NCI-H774 (cell line): ENCODE results near the gene OSTM1.

Source experiments
- DNase-seq: peaks from one replicate; lab custom pipeline; 2025; lab: John Stamatoyannopoulos, UW

OSTM1 gene, protein sequence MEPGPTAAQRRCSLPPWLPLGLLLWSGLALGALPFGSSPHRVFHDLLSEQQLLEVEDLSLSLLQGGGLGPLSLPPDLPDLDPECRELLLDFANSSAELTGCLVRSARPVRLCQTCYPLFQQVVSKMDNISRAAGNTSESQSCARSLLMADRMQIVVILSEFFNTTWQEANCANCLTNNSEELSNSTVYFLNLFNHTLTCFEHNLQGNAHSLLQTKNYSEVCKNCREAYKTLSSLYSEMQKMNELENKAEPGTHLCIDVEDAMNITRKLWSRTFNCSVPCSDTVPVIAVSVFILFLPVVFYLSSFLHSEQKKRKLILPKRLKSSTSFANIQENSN

DNA sequence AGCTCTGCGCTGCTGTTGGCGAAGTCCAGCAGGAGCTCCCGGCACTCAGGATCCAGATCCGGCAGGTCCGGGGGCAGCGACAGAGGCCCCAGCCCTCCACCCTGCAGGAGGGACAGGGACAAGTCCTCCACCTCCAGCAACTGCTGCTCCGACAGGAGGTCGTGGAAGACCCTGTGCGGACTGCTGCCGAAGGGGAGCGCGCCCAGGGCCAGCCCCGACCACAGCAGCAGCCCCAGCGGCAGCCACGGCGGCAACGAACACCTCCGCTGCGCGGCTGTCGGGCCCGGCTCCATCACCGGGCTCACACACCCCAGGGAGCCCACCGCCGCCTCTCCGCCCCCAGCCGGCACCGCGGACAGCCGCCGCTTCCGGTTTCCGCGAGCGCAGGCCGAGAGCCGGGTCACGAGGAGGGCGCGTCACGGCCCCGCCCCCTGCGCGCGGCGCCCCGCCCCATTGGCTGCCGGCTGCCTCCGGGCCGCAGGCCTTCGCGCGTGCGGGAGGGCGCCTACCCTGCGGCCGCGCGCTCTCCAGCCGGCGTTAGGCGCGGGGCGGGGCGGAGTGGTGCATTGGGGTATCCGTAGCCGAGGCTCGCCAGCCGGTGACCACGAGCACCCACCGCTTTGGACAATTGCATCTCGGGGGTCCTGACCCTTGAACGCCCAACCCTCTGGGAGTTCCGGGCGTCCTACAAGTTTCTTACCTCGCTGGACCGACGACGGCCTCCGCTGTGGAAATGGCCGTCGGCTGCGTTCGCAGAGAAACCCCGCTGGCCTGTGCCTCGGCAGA lies at the start of gene OSTM1:
Gene OSTM1 (minus strand): TSS at position 383 of the 786 bp plus-strand sequence. CDS start 90 bp downstream, at position 293.
- DNase-seq = peak; percentile 96

DNA sequence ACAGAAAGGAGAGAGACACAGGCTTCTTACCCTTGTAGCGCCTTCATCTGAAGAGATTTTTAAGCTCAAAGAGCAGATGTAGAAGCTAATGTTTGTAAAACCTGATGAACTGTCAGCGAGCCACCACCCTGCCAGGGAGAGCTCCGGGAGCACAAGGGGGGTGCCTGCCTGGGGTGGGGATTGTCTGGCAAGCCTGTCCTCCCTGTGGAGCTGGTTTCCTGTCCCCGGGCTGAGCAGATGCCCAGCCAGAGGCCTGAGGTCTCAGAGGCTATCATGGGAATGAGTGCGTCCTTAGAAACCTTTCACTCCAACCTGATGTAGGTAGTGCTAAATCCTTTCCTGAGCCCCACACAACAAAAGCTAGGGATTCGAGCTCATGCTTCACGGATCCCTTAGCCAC lies 49.4 kb upstream of the OSTM1 start:
- no peak for DNase-seq

DNA sequence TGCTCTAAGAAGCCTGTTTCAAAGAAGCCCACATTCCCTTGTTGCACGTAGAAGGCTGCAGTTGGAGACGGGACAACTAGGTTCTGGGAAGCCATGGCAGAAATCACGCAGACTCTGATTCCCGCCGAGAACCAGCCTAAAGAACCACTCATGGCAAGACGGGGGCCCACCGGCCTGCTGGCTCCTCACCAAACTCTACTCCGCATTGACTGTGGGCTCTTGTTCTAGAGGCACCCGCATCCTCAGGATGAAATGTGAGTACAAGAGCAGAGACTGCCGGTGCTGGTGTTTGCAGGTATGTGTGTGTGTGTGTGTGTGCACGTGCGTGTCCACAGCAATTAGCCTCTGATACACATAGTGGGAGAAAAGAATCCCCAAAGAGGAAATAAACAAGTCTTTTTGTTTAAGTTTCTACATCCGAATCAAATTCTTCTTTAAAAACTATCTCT lies 49.0 kb upstream of the OSTM1 start:
- DNase-seq = no peak

DNA sequence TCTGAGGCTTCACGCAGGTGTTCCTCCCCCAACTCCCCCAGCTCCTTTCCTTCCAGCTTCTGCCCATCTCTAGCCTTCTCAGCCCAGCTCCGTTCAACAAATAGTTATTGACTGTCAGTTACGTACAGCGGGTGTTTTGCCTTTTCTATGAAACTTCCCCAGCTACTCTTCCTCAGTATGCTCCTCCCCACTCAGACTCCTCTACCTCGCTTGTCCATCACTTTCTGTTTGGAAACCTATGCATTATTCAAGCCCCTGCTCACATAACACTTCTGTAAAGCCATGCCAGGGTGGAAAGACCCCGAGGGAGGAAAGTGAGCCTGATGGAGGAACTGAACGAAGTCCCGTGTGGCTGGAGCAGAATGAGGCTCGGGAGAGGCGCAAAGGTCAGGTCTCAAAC lies 47.1 kb upstream of the OSTM1 start:
- DNase-seq = no peak

DNA sequence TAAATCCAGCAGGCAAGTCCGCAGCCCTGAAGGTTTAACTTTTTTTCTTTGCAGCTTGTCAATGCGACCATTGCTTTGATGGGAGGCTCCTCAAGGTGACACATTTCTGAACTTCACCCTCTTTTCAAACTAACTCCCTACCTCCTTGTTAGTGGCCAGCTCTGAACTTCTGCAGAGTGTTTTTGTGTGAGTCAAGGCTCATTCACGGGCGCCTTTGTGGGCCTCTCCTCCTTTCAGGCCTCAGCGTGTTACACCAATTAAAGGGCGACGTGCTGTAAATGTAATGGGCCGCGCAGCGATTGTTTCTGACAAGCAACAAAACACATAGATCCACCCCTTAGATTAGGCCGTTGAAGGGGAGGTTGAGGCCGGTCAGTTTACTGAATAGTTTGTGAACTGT lies 45.8 kb upstream of the OSTM1 start:
- no peak for DNase-seq

DNA sequence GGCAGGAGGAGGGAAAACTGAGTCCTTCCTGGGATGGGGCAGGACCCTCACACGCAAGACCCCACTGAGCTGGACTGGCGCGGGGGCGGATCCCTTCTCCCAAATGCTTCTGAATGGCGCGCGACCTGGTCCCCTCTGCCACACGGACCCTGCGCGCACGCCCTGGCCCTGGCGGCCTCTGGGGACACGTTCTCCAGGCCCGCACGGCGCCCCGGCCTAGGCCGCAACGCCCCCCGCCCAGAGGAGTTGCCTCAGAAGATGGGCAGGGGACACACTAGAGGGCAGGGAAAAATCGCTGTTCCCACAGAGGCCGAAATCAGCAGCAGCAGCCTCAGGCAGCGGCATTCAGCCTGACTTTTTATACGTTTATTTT lies 45.2 kb upstream of the OSTM1 start:
- no peak for DNase-seq

DNA sequence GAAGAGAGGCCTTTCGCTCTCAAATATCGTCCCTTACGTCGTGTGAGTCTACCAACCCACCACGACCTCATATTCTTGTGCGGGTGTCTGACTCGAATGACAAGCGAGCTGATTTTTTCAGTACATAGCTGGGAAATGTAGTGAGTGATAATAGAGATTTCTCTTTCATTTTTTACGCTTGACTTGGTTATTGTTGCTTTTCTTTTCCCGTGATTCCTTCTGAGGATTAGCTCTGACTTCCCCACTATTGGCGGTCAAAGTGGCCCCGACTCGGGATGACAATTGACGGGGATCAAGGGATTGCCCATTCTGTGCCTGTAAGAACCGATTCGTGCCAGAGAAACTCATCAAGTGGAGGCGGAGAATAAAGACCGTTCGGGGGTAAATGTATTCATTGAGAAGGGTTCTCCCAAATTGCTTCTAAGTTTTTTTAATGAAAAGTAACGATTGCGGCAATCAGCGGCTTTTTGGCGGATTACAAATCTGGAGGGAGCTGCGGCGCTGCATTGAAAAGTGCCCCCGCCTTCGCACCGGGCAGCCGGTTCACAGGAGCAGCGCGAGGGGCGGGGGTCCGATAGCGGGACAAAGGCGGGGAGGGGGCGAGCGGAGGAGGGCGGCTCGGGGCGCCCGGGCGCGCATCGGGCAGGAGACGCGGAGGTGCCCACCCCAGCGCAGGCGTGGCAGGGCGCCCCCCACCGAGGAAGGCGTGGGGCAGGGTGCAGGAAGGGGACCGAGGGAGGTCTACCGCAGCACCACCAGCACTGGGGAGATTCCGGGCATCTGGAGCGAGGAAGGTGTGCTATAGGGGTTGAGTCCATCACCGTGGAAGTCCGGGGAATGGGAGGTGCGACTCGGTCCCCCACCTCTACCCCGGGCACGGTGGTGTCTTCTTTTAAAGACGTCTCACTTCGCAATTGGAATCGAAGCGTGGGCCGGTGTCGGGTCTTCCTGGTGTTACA lies 44.5 kb upstream of the OSTM1 start:
- DNase-seq = no peak

DNA sequence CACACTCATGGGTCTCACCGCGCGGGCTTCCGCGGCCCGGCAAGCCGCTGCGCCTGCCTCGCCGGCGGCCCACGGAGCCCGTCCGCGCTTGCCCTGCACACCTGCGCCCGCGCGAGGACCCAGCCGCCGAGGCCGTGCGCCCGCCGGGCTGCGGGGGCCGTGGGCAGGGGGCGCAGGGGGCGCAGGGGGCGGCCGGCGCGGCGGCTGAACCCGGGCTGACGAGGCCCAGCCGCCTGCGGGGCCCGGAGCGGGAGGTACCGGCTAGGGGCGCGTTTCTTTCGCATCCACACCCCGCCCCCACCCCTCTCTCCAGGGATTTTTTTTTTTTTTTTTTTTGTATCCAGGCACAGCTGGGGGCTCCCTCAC lies 43.8 kb upstream of the OSTM1 start:
- no peak for DNase-seq

DNA sequence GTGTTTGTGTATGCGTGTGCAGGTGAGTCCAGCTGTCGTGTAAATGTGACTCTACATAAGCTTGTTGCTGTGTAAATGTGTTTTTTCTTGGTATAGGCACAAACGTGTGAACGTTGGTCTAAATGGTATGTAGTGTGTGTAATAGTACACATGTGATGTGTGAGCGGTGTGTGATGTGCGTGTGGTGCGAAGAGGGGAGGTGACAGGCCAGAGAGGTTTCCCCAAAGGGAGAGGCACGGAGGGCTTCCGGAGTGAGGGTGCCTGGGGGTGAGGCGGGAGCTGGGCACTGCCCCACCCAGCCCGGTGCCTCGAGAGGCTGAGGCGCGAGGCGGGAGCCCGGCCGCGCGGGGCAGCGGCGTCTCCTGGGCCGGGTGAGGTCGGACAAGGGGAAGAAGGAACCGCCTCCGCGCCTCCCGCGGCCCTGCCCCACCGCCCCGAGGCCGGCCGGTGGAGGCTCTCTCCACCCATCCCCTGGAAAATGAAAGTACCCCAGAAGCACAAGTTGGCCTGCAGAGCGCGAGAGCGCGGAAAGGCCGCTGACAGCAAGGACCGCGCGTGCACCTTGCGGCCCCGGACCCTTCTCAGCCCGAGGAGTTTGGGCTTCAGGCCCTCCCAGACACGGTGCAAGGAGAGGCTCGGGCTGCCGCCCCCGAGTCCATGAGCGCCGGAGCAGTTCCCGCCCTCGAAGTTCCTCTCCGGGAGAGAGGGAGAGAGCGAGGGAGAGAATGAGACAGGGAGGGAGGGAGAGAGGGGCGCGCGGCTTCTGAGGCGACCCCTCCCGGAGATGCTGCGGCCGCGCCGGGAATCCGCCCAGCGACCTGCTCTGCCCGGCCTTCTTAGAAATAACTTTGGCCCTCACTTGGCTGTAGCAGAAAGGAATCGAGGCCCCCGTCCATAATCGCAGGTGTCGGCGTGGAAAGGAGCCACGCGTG lies 43.2 kb upstream of the OSTM1 start:
- DNase-seq = no peak

DNA sequence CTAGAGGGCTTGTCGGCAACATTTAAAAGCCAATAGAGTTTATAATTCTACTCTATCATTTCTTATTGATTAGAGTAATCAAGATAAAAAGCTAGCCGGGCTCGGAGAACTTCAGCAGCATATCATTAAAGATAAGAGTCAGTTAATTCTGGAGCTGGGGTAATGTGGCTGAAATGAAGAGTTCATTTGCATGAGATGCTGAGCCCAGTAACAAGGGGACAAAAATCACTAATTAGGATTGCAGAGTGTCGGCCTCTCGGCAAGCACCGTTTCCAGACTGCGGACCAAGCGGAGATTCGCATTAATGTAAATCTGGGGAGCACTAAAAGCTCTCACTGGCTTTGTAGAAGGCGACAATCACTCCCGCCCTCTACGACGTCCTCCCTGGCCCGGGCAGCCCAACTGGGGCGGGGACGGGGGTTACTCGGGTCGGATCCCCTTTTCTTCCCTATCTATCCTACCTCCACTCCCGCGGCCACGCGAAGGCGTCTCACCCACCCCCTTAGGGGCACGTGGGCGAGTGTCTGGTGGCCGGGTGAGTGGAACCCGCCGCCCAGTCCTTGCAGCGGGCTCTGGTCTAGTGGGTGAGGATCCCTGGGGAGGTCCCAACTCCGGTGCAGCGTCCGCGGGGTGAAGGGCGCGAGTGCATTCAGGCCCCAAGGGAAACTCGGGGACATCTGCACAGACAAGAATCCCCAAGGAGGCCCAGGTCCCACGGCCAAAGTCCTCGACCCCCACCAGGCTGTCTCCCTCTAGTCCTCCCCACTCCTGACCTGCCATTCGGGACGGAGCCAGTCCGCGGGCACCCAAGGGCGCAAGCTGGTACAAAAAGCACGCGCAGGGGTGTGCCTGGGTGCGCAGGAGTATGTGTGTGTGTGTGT lies 42.2 kb upstream of the OSTM1 start:
- DNase-seq = no peak

DNA sequence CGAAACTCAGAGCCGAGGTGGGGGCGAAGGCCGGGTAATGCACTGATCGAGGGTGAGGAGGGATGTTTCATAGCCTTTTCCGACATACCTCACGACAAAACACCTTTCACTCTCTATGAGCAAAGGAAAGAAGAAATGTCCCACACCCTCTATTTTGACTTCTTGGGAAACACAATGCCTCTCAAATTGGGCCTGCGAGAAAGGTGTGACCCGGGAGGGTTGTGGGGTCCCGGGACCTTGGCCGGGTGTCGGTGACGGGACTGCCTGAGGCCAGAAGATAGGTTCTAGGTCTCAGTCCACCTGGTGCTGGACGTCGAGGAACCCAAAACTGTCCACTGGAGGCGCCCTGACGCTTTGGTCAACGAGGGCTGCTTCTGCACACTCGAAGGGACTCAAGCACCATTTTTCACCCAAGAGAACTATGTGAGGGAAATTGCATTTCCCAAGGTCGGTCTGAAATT lies 41.1 kb upstream of the OSTM1 start:
- DNase-seq = peak; percentile 87

DNA sequence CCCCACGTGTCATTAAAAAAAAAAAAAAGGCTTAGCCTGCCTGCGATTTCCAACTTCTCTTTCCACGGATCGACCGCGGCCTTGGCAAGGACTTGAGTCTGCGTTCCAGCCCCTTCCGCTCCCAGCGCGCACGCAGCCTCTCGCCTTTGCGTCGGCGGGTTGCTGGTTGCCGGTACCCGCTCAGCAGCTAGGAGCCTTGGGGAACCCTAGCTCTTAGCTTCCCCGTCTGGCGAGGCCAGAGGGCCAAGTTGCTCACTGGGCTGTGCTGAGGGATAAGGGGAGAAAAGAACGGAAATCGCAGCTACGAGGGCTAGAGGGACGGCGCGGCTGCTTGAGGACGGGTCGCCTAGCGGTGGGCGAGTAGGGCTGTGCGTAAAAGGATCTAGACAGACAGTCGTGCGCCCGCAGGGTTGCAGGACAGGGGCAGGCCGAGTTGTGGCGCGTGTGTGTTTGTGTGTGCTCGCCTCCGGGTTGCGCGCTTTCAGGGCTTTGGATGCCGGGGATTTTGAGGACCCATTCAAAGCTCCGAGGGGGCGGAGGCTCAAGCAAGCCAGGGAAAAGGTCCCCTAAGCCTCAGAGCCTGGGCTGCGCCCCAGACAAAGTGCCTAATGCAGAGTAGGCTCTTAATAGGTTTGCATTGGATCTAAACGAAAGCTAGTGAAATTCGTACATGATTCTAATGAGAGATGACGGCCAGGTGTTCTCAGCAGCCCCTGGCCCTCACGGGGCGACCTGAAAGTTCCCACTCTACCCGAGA lies 40.5 kb upstream of the OSTM1 start:
- peak; percentile 63 for DNase-seq

DNA sequence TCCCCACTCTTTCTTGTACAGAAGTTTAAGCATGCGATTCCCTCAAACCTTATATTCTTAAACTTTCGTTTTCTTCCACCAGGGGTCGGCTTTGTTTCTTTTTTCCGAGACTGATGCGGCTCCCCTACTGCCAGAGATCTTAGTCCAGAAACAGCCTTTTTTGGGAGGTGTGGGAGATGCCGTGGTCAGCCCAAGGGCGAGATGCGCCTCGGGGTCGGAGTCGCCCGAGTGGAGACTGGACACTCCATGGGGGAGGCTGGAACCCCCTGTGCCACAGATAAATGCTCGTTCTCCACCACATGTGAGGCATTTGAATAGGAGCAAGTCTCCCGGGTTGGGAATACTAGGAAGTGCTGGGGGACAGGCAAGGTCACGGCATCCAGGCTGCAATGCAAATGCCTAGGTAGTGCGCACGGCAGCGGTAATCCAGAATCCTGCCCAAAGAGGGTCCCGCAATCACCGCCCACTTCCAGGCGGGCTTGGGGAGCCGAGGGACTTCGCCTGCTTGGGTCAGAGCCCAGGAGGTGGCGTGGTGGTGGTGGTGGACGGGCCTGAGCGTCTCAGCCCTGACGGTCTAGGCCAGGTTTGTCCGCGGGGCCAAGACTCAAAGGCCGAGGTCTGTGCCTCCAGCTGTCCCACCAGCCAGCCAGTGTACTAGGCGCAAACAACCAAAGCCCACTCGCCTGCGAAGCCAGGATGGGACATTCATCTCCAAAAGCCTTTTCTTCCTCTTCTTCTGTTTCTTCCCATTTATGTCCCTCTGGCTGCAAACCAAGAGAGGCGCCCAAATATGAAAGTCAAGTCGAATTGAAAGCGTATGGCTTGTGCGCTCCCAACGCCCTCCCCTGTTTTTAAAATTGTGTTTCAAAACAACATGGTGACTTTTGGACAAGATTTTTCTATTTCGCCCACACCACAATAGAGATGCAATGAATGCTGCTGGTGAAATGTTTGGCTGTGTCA lies 39.3 kb upstream of the OSTM1 start:
- peak; percentile 36 for DNase-seq

DNA sequence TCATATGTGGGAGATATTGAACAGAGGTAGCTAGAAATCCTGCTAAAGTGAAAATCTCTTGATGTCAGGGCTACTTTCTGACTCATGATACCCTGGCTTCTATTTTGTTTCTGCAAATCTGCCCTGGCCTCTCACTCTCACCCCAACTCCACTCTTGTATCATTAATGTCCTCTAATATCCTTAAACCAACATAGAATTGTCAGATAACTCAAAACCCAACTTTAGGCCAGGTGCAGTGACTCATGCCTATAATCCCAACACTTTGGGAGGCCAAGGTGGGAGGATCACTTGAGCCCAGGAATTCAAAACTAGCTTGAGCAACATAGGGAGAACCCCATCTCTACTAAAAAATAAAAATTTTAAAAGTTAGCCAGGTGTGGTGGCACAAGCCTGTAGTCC lies 33.8 kb upstream of the OSTM1 start:
- DNase-seq = no peak

DNA sequence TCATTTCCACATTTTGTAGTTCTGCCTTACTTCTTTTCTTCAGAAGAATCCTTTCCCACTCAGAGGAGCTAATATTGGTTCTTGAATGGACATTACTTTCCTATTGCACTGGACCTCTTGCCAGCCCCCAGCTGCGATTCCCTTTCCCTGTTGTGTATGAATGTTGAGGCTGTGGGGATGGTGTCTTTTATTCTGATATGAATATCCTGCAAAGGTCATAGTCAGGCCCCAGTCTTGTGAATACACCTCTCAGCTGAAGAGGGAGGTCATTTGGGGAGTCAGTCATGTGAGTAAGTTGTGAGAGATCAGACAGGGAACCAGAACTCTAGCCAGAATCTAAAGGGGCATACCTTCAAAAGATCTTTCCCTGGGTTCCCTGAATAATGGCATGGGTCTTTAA lies 32.6 kb upstream of the OSTM1 start:
- no peak for DNase-seq

DNA sequence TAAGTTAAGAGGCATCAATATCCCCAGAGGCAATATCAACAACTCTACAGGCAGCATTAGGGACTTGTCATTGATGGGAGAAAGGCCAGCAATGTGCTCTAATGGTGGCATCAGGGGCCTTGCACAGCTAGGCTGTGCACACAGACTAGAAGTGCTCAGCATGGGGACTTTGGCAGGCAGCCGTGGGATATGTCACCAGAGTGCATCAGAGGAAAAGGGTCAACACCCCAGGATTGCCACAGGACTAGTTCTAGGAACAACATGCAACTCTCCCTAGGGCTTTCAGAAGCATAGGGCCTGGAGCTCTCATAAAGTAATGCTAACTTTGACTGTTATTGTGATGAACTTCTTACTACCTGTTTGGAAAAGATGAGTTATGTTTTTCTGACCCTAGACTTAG lies 32.2 kb upstream of the OSTM1 start:
- DNase-seq = no peak

DNA sequence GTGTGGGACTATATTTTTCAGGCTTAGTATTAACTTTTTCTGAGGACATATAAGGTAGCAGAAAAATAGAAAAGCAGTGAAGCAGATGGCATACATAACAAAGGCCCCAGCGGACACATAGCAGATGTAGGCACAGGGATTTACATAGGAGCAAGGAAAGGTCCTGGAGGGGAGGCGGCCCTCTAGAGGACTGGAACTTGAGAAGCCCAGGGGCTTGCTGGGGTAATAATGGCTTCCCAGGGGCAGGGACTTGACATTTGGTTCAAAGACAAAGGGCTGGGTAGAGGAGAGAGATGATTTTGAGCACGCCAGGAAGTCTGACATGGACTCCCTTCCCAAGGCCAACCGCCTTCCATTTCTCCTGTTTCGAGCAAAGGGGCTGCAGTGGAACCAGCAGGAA lies 31.7 kb upstream of the OSTM1 start:
- DNase-seq = no peak

DNA sequence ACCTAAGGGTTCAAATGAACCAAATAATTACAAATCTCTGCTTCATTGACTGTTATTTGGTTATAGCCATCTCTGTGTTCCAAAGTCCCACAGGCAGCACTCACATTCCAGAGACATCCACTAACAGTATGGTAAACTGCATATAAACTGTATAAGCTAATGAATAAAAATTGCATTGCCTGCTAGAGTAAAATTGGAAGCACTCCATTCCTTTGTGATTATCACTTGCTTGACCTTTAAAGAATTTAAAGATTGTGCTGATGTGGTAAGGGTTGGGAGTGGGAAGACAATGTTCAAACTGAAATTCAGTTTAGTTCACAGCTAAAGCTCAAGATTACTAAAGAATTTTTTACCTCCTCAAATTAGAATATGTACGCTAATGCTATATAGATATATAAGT lies 31.0 kb upstream of the OSTM1 start:
- no peak for DNase-seq
